HG03196 (cell line): ENCODE measurements around the gene OGDH.

ENCODE experiments used
- ATAC-seq: cut with Tn5 transposase; IDR thresholded peaks from one replicate; pipeline ENCODE4 v1.9.1; 2021; ENCODE audit not compliant: unreplicated experiment

The OGDH gene

DNA sequence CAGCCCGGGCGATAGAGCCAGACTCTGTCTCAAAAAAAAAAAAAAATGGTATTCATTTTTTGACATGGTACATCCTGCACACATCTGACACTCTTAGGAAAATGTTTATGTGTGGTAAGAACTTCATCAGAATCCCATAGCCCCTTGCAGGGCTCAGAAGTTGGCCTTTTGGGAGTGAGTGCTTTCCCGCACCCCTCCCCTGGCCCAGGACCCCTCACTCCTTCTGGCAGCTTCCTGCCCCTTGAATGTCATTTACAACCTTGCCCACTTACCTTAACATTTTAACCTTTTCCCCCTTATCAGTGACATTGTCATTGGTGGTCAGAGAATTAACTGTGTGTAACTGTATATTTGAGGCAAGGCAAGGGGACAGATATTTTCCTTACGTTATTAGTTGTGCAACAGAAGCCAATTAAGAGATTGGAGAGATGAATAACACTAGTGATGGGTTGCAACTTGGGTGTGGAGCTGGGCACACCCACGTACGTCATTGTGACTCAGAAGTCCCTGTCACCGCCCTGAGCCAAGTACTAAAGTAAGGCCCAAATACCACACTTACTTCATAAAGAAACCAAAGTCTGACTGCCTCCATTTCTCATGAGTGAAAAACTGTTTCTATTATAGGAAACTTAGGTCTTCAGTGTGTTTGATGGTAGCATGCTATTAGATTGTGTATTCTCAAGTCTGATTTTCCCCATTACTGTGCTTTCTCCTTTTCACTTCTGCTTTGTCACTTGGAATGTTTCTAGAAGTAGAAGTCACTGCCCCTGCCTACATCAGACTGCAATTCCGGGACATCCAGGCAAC lies 31.6 kb downstream of the OGDH start:
- ATAC-seq, result peak; percentile 43

DNA sequence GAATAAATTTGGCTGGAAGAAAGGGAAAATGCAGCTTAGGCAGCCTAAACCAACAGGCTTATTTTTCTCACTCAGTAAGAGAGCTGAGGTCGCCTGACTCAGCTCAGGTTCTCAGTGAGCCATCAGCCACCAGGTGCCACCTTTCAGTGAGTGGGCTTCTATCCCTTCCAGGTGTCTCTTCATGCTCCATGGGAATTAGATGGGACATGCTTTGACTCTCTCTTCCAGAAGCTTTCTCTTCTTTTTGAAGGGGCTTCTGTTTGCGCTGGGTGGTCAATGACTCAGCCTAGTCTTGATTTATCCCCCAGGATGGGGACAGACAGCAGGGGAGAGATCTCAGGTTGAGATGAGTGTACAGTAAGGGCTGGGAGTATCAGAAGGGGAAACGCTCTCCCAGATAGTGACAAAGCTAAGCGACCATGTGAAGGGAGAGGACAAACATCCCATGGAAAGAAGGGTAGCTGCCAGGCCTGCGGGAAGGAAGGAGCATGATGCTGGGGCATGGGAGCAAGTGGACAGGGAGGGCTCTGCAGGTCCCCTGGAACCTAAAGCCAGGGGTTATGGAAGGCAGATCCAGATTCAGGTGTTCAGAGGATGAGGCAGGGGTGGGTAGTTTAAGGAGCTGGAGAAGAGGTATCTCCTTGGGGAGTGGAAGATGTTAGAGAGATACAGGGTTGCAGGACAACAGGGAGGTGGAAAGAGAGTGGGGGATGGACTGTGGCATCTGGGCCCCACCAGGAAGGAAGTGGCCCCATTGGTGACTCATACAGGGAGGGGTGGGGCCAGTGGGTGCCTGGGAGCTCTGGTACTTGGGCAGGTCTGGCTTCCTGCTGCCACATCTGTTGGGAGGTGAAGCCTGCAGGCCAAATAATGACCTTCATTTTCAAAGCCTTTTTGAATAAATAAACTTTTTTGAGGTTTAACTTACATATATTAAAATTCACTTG lies 32.5 kb downstream of the OGDH start:
- ATAC-seq, result peak; percentile 72

DNA sequence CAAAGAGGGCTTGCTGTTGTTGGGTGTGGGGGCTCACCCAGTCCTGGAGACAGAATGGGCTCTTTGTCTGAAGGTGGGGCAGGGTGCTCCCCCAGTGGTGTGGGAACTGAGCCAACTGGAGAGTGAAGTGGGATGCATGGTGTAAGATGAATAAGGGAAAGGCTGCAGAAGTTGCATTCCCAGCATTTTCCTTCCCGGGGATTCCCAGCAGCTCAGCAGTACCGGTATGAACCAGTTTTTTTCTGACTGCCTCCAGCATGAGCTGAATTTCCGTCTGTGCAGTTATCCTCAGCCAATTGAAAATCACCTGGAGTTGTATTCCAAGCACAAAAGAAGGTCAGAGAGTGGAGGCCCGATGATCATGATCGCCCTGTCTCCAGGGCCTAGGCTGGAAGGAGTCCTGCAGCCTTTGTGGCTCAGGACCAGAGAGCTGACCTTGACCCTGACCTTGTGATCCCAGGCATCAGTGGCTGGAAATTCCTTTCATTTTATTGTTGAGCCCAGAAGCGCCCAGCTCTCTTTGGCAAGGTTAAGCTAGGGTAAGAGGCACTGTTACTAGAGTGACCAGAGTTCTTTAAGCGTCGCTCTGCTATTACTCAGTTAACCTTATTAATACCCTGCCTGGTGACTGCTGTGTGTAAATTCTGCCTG lies 33.4 kb downstream of the OGDH start:
- ATAC-seq, result no peak

DNA sequence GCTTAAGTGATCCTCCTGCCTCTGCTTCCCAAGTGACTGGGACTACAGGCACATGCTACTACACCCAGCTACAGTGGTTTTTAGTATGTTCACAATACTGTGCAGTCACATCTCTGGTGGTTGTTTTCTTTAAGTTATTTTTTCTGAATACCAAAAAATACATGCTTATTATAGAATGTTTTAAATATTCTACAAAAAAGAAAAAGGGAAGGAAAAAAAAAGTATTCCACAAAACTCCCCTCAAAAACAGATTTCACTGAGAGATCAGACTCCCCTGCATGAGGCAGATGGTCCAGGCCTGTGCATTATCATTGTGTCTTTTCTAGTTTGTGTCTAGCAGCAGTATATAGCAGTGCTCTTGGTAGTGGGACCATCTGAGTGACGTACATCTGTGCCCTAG lies 36.8 kb downstream of the OGDH start:
- ATAC-seq, result no peak

DNA sequence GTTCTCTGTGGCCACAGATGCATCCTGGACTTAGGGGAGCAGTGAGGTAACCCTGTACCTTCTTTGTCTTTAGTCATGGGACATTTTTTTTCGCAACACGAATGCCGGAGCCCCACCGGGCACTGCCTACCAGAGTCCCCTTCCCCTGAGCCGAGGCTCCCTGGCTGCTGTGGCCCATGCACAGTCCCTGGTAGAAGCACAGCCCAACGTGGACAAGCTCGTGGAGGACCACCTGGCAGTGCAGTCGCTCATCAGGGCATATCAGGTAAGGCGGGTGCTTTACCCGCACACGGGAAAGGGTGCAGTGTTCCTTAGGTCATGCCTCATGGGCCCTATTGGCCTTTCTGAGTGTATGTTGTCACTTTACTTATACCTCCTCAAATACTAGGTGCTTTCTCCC lies 38.8 kb downstream of the OGDH start:
- no peak for ATAC-seq

DNA sequence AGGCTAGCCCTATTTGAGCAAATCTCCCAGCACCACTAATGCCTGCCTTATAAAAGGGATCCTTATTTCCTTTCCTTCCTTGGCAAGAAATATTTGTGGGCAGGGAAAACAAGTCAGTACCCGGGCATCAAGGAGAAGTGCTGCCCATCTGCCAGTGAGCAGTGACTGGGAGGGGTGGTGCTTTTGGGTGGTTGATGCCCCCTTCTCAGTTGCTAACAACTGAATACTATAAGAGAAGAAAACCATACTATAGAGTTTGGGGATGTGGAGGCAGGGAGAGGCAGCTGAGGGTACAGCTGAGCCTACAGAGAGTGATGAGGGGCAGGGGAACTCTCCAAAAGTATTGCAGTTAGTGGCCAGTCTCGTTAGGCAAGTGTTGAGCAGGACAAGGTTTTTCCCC lies 39.3 kb downstream of the OGDH start:
- ATAC-seq, result no peak

DNA sequence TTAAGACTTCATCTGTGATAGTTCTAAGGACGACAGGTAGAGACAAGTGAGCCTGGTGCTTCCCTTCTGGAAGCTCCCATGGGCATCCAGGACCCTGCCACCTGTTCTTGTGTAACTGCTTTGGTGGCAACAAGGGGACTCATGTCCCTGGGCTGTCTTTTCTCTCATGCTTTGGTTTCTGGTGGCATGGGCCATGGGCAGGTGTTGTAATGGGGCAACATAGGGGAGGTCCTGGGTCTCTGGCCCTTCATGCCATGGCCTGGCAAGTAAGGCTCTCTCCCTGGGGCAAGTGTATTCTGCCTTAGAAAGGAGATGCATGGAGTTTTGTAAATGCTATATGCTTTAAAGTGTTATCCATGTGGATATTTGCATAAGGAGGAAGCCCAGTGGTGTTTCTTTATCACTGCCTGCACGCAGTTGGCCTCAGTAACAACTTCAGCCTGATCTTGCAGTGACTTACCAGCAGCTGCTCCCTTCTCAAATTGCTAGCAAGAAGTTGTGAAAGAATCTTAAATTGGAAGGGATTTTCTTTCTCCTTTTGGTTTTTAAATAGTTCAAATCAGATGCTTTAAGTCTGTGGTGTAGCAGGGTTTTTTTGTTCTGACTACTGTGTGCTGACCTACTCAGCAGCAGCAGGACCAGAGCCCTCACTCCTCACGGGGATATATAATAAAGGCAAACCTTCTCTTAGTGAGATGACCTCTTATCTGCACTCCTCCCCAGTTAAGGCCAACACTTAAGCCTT lies 39.9 kb downstream of the OGDH start:
- no peak for ATAC-seq

DNA sequence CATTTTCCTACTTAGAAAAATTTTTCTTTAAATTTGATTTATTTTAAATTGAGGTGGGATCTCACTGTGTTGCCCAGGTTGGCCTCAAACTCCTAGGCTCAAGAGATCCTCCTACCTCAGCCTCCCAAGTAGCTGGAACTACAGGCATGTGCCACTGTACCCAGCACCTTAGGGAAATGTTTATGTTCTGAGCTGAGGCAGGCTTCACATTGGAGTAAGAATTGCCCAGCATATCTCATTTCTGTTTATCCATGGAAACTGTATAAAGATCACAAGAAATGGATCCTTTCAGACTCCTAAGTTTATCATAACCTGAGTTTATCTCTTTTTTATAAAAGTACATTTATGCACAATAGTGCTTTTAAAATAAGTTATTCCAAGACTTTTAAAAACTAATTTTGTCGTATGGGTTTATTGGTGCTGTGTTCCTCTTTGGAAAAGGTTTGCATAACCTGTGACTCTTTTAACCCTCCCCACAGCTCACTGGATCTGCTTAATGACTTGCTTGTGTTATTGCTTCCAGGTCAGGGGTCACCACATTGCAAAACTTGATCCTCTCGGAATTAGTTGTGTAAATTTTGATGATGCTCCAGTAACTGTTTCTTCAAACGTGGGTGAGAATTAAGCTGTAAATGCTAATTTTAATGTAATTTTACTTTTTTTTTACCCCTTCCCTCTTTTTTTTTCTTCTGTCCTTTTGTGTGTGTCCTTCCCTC lies 40.7 kb downstream of the OGDH start:
- no peak for ATAC-seq

DNA sequence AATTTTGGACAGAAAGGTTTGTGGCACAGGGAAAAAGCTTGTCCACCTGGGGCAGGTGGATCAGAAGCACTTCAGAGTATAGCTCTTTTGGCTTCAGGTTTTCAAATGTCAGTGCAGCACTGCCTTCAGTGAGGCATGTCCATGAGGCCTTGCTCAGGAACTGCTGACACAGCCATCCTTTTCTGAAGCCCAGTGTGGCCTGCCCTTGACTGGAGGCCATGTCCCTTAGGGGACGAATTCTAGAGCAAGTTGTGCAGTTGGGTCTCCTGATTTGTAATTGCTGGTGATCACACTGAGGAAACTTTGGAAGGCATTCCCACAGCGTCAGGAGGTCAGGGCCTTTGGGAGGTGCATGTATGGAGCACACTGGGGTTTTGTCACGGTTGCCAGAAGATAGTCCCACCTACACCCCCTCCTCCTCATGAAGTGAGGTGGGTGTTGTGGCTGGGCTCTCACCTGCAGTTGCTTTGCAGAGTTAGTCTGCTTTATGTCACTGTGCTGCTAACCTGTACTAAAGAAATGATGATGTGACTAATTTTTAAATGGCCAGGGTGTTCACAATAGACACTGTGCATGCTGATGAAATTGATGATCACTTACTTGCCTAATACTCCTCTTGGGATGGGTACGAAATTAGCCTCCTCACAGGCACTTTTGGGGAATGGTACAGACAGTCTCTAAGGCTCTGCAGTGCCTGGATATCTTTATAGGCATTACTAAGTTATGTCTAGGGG lies 41.7 kb downstream of the OGDH start:
- ATAC-seq, result no peak

DNA sequence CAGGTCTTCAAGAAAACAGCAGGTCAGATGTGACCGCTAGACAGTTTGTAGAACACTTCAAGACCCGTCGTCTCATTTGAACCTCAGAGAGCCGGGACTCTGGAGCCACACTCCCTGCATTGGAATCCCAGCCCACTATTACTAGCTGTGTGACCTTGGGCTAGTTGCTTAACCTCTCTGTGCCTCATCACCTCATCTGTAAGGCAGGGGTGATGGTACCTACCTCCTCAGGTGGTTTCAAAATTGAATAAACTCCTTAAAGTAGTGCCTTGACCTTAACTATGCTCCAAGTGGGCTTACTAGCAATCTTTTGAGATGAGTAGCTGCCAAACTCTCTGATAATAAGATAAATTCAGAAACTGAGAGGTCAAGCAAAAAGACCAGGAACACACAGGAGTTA lies 43.8 kb downstream of the OGDH start:
- ATAC-seq, result no peak

DNA sequence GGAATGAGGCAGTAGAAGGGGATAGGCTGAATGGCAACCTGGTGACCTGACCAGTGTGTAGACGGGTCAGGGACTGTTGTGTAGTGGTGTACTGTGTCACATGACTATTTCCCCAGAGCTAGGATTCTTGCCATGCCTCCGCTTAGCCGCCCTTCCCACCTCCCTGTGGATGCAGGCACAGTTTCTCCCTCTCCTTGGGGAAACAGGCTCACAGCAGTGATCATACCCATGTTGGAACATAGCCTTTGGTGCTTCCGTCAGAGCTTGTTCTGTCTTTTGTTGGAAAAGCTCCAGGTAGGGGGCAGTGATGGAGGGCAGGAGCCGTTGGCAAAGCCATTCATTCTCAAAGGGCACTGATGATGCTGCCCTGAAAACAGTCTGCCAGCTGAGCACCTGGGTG lies 44.3 kb downstream of the OGDH start:
- no peak for ATAC-seq

DNA sequence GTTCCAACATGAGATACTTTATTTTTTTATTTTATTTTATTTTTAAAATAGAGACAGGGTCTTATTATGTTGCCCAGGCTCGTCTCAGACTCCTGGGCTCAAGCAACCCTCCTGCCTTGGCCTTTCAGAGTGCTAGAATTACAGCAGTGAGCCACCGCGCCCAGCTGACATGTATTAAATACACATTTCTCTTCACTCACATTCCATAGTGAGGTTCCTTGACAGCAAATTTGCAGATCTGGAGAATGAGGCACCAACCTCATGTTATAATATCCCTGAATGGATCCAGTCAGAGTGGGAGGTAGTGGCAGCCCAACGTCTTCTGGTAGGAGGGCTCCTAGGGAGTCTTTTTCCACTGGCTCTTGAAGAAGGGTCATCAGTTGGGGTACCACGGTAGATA lies 46.1 kb downstream of the OGDH start:
- ATAC-seq, result no peak

DNA sequence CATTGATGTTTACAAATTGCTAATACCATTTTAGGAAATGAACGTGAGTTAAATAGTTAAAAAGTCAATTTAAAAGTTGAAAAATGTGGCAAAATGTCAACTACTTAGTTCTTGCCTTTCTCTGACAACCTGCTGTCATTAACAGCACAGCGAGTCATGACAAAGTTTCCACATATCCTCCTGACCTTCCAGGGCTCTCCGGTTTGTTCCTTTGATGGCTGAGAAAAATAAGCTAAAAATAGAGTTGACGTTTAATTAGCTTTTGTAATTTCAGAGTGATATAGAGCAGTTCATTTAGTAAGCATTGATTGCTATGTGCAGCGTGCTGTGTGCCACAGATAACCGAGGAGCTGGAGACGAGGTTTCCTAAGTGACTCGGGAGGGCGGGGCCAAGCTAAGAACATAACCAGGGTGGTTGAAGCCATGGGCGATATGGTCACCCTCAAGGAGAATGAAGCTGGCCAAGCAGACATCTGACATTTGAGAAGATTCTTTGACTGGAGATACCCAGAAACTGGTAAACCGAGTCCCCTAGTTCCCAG lies 47.9 kb downstream of the OGDH start:
- ATAC-seq, result no peak

DNA sequence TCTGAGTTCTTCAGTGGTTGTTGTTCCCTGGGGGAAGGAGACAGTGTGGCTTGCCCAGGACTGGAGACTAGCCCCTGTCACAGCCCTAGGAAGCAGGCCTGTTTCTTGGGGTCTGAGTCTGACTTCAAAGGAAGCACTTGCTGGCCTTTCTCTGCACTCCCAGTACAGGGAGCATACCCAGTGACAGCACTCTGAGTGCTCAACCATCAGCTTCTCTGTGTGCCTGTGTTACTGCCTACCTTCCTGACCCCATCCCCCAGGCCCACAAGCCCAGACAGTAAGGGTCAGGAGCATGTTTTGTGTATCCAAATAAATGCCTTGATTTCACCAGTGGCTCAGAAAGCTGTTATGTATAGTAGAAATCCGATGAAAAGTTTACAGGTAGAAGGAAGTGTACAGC lies 48.9 kb downstream of the OGDH start:
- ATAC-seq, result no peak

DNA sequence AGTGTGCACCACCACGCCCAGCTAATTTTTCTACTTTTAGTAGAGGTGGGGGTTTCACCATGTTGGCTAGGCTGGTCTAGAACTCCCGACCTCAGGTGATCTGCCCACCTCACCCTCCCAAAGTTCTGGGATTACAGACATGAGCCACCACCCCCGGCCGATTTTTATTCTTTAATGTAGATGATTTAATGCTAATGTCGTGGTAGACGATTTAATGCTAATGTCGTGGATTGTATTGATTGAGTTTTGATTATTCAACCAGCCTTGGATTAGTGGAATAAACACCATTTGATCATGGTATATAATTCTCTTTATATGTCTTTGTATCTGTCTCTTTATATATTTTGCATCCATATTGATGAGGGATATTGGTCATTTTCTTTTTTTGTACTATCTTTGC lies 52.6 kb downstream of the OGDH start:
- ATAC-seq, result no peak

DNA sequence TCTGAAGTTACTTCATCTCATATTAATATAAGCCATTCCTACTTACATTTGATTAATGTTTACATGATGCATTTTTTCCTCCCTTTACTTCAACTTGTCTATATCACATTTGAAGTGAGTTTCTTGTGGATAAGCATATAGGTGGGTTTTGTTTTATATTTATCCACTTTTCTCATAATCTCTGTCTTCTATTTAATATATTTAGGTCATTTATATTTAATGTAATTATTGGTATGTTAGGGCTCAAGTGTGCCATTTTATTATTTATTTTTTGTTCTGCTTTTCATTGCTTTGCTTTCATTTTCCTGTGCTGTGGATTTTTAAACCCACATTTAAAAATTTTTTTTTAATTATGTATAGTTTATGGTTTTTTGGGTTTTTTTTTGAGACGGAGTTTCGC lies 54.8 kb downstream of the OGDH start:
- ATAC-seq, result no peak

DNA sequence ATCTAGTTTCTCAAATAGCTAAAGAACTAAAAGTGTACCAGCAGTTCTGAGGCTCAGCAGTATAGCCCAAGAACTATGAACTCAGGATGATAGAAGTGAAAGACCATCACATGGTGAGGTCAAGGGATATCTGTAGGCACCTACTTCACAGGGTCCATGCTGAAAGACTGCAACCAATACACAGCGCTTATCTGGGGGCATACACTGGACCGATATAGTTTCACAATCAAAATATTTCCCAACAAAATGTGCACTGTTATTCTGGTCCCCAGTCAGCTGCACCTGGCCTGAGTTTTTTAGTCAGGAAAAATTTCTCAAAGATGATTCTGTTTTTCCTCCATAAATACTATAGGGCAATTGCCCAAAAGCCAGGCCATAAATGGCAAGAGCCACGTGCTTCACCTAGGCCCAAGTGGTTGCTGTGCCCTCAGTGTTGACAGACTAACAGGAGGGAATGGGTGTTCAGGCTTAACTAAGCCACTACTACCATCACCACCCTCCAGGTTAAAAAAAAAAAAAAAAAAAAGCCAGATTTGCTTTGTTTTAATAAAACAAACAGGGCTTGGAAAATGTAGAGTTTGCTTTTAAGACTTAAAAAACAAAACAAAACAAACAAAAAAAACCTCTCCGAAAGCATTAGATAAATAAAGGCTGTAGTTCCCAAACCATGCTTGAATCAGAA lies 58.5 kb downstream of the OGDH start:
- ATAC-seq, result no peak

DNA sequence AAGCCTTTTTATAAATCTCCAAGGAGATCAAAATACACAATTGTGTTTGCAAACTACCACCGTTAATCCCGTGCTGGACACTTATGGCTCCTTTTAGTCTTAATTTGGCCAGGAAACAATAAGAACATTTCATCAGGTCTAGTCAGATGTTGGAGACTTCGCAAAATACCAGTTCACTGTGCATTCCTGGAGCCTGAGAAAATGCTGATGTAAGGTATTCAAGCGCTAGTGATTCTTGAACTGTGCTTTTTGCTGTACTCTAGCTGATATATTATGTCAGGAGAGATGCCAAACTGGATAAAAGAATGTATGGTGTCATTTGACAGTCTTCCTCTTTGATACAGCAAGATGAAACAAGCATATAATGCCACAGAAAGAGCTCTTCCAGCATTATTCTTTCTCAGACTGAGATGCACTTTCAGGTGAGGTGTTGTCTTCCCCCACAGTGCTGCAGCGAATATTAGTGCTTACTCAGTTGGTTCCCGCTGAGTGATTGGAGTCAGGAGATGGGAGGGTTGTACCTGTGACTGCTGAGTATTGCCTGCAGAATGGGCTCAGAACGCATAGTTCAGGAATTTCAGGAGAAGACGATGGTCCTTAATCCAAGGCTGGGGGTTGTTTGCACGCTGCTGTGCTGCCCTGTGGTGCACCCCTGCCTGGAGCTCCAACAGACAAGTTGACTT lies 59.2 kb downstream of the OGDH start:
- no peak for ATAC-seq
